ENCODE data around the gene HDAC3.

The HDAC3 gene

GRCh38 chr5:141598391-141599345 is 38.0 kb downstream of the HDAC3 start:
- DNase-seq = peak; percentile 33

GRCh38 chr5:141597814-141598213 is 38.8 kb downstream of the HDAC3 start:
- no peak for DNase-seq

- DNase-seq = peak; percentile 78
Measured at GRCh38 chr5:141597394-141597793, 39.3 kb downstream of the HDAC3 start.

- DNase-seq = no peak
Measured at GRCh38 chr5:141596867-141597266, 39.8 kb downstream of the HDAC3 start.

GRCh38 chr5:141590127-141590526 is 46.5 kb downstream of the HDAC3 start:
- peak; percentile 82 for DNase-seq

GRCh38 chr5:141586246-141586645 is 50.4 kb downstream of the HDAC3 start:
- peak; percentile 49 for DNase-seq

GRCh38 chr5:141585594-141585993 is 51.1 kb downstream of the HDAC3 start:
- DNase-seq = peak; percentile 47

GRCh38 chr5:141574122-141574510 is 62.5 kb downstream of the HDAC3 start:
- no peak for DNase-seq

- DNase-seq = no peak
Measured at GRCh38 chr5:141573489-141574121, 63.0 kb downstream of the HDAC3 start.
